GM18519 (cell line): ENCODE measurements around the gene TBC1D2B.

ENCODE experiments used
- ATAC-seq: cut with Tn5 transposase; IDR thresholded peaks from one replicate; pipeline ENCODE4 v1.9.1; 2021; ENCODE audit warnings: mild to moderate bottlenecking, moderate library complexity; ENCODE audit not compliant: unreplicated experiment, low FRiP score

Gene TBC1D2B

GRCh38 chr15:78037779-78038305, 39.7 kb downstream of the TBC1D2B start:
- no peak for ATAC-seq

- no peak for ATAC-seq
Measured at GRCh38 chr15:78037328-78037727, 40.2 kb downstream of the TBC1D2B start.

GRCh38 chr15:78035861-78036476, 41.5 kb downstream of the TBC1D2B start:
- no peak for ATAC-seq

GRCh38 chr15:78035321-78035751, 42.2 kb downstream of the TBC1D2B start:
- no peak for ATAC-seq

GRCh38 chr15:78034495-78035191, 42.9 kb downstream of the TBC1D2B start:
- ATAC-seq = no peak

GRCh38 chr15:78033864-78034263, 43.6 kb downstream of the TBC1D2B start:
- no peak for ATAC-seq

- no peak for ATAC-seq
Measured at GRCh38 chr15:78032671-78033070, 44.8 kb downstream of the TBC1D2B start.

GRCh38 chr15:78024883-78025282, 52.6 kb downstream of the TBC1D2B start:
- ATAC-seq = no peak

GRCh38 chr15:78024519-78024870, 53.0 kb downstream of the TBC1D2B start:
- ATAC-seq = no peak

- ATAC-seq = no peak
Measured at GRCh38 chr15:78023865-78024518, 53.5 kb downstream of the TBC1D2B start.

GRCh38 chr15:78023081-78023665, 54.3 kb downstream of the TBC1D2B start:
- no peak for ATAC-seq

- ATAC-seq = no peak
Measured at GRCh38 chr15:78021761-78022160, 55.8 kb downstream of the TBC1D2B start.

- ATAC-seq = no peak
Measured at GRCh38 chr15:78020007-78020406, 57.5 kb downstream of the TBC1D2B start.

- no peak for ATAC-seq
Measured at GRCh38 chr15:78018946-78019644, 58.4 kb downstream of the TBC1D2B start.

GRCh38 chr15:78018445-78018844, 59.1 kb downstream of the TBC1D2B start:
- ATAC-seq = no peak

GRCh38 chr15:78016860-78017259, 60.7 kb downstream of the TBC1D2B start:
- no peak for ATAC-seq

- ATAC-seq = no peak
Measured at GRCh38 chr15:78012643-78013077, 64.9 kb downstream of the TBC1D2B start.

- no peak for ATAC-seq
Measured at GRCh38 chr15:78010067-78010466, 67.4 kb downstream of the TBC1D2B start.

GRCh38 chr15:78007964-78008886, 69.3 kb downstream of the TBC1D2B start:
- ATAC-seq = no peak
